Muscle of leg (tissue), 11 donors: ENCODE data around the gene TNFRSF25. TPM values are rescaled to one million over a fixed set of nuclear protein-coding genes. Genes with fewer than 3 reads are reported as not detected.
"Not testable (repeated sequence)": the region's sequence is repeated elsewhere in the genome, so short reads cannot be mapped to it uniquely, and the experiment has no call there.

ENCODE experiments used
- DNase-seq: peaks from one replicate; pipeline ENCODE4 v3.0.0; 2013
- H3K27ac ChIP-seq: one replicate; pipeline ENCODE4 v1.5.1; 2013; ENCODE audit warnings: mild to moderate bottlenecking, low read length, control low read depth
- H3K27me3 ChIP-seq: one replicate; pipeline ENCODE4 v1.6.1; 2013; ENCODE audit warnings: low read length; ENCODE audit not compliant: control insufficient read depth, insufficient read depth
- H3K36me3 ChIP-seq: one replicate; pipeline ENCODE4 v1.6.1; 2013; ENCODE audit warnings: low read length; ENCODE audit not compliant: control insufficient read depth, insufficient read depth
- H3K4me1 ChIP-seq: one replicate; pipeline ENCODE4 v1.6.1; 2013; ENCODE audit warnings: low read length; ENCODE audit not compliant: control insufficient read depth, insufficient read depth
- H3K4me3 ChIP-seq: one replicate; pipeline ENCODE4 v1.5.1; 2013; ENCODE audit warnings: low read length, control low read depth
- H3K9me3 ChIP-seq: replicated peaks from 2 replicates; pipeline ENCODE4 v1.6.1; 2013; ENCODE audit warnings: low read depth, low read length; ENCODE audit not compliant: control insufficient read depth
- WGBS: methylation state at CpG from one replicate; pipeline ENCODE4 v1.1.5; 2013; ENCODE audit warnings: missing lambda C conversion rate; ENCODE audit not compliant: insufficient coverage; 5-methylcytosine and 5-hydroxymethylcytosine counted together
- polyA plus RNA-seq, 8 donors: library from polyadenylated mRNA; unstranded; fragments of 120-200 nt; gene quantifications; one replicate each; pipeline versions ENCODE4 v1.2.1 to v1.2.3, GENCODE V29; 2013; ENCODE audit warnings: inconsistent platforms in 1 of 8, low replicate concordance in 1 of 8; ENCODE audit not compliant: insufficient read length in 8 of 8, insufficient read depth in 1 of 8
- total RNA-seq: library from RNA; stranded (reverse); fragments of 120-200 nt; gene quantifications from one replicate; pipeline ENCODE4 v1.2.4, GENCODE V29; 2013

TNFRSF25 gene
- total and polyA plus RNA-seq, 9 donors, result 5.3 to 18.3 (median 11.0) TPM

- Histone ChIP-seq H3K4me1 (peaks cover 68% of the 10 kb centered on the region), H3K27ac (no peak overlapping the region), H3K27me3 (peaks cover 20% of the 10 kb centered on the region), H3K36me3 (no peaks in the 10 kb centered on the region), H3K4me3 (no peak overlapping the region), H3K9me3 (no peaks in the 10 kb centered on the region)
- no peak for DNase-seq
- 71% methylated on average over 13 of the region's 14 CpGs for WGBS
Measured at GRCh38 chr1:6495540-6496364, 29.8 kb upstream of the TNFRSF25 start.

GRCh38 chr1:6495041-6495441, 29.1 kb upstream of the TNFRSF25 start:
- H3K27ac ChIP-seq, result no peak overlapping the region
- no CpG with 5 or more reads among the region's 13 CpGs for WGBS
- peaks cover 68% of the 10 kb centered on the region for H3K4me1 ChIP-seq
- DNase-seq, result no peak
- no peaks in the 10 kb centered on the region for H3K36me3 ChIP-seq
- no peaks in the 10 kb centered on the region for H3K9me3 ChIP-seq
- H3K27me3 ChIP-seq, result peaks cover 27% of the 10 kb centered on the region
- no peak overlapping the region for H3K4me3 ChIP-seq

GRCh38 chr1:6494627-6495026, 28.7 kb upstream of the TNFRSF25 start:
- DNase-seq, result no peak
- no peaks in the 10 kb centered on the region for H3K9me3 ChIP-seq
- H3K27me3 ChIP-seq, result peaks cover 29% of the 10 kb centered on the region
- H3K4me3 ChIP-seq, result no peak overlapping the region
- H3K27ac ChIP-seq, result no peak overlapping the region
- peaks cover 68% of the 10 kb centered on the region for H3K4me1 ChIP-seq
- H3K36me3 ChIP-seq, result no peaks in the 10 kb centered on the region
- 92% methylated on average over 1 of the region's 4 CpGs for WGBS

GRCh38 chr1:6493834-6494223, 27.9 kb upstream of the TNFRSF25 start:
- 80% methylated on average over 3 of the region's 4 CpGs for WGBS
- not testable (repeated sequence) for H3K27ac ChIP-seq, DNase-seq, H3K36me3 ChIP-seq, H3K4me3 ChIP-seq, H3K9me3 ChIP-seq
- Histone ChIP-seq H3K27me3 (peaks cover 29% of the 10 kb centered on the region), H3K4me1 (peaks cover 60% of the 10 kb centered on the region)

GRCh38 chr1:6491966-6492365, 26.0 kb upstream of the TNFRSF25 start:
- peak overlapping the region; percentile 13 for H3K27ac ChIP-seq

GRCh38 chr1:6491480-6491962, 25.5 kb upstream of the TNFRSF25 start, which contains the start of gene PLEKHG5:
Gene PLEKHG5, minus strand, starts transcription at chr1:6491667. Its CDS starts 14,096 bp downstream, at chr1:6477571.
- H3K36me3 ChIP-seq, result no peaks in the 10 kb centered on the region
- H3K4me1 ChIP-seq, result peaks cover 41% of the 10 kb centered on the region
- H3K27me3 ChIP-seq, result peaks cover 25% of the 10 kb centered on the region
- peak within 1 kb of the TSS; percentile 36 for H3K4me3 ChIP-seq
- peak within 1 kb of the TSS; percentile 13 for H3K27ac ChIP-seq
- DNase-seq, result no peak
- WGBS, result 51% methylated on average over 3 of the region's 6 CpGs
- H3K9me3 ChIP-seq, result no peaks in the 10 kb centered on the region

More at GRCh38 chr1:6491966-6492365, 26.0 kb upstream of the TNFRSF25 start:
- Histone ChIP-seq H3K27me3 (peaks cover 27% of the 10 kb centered on the region), H3K36me3 (no peaks in the 10 kb centered on the region), H3K4me3 (no peak overlapping the region), H3K4me1 (peaks cover 46% of the 10 kb centered on the region), H3K9me3 (no peaks in the 10 kb centered on the region)
- WGBS, result 70% methylated on average over 8 of the region's 10 CpGs
- no peak for DNase-seq

- Histone ChIP-seq H3K4me1 (peaks cover 40% of the 10 kb centered on the region), H3K9me3 (no peaks in the 10 kb centered on the region), H3K36me3 (no peaks in the 10 kb centered on the region), H3K4me3 (peak overlapping the region; percentile 36), H3K27ac (no peak overlapping the region), H3K27me3 (peaks cover 25% of the 10 kb centered on the region)
- no peak for DNase-seq
- WGBS, result 40% methylated on average over 3 of the region's 6 CpGs
Measured at GRCh38 chr1:6491081-6491449, 25.1 kb upstream of the TNFRSF25 start.

GRCh38 chr1:6490181-6491080, 24.5 kb upstream of the TNFRSF25 start:
- Histone ChIP-seq H3K4me3 (peak overlapping the region; percentile 36), H3K4me1 (peaks cover 39% of the 10 kb centered on the region), H3K9me3 (no peaks in the 10 kb centered on the region), H3K27me3 (peaks cover 30% of the 10 kb centered on the region), H3K27ac (no peak overlapping the region), H3K36me3 (no peaks in the 10 kb centered on the region)
- WGBS, result 1% methylated on average over 66 of the region's 70 CpGs
- DNase-seq, result peak; percentile 56

- Histone ChIP-seq H3K4me3 (peak overlapping the region; percentile 36), H3K36me3 (no peaks in the 10 kb centered on the region), H3K4me1 (peaks cover 40% of the 10 kb centered on the region), H3K27ac (no peak overlapping the region), H3K9me3 (no peaks in the 10 kb centered on the region), H3K27me3 (peaks cover 35% of the 10 kb centered on the region)
- peak; percentile 66 for DNase-seq
- 12% methylated on average over 21 of the region's 21 CpGs for WGBS
Measured at GRCh38 chr1:6489799-6490180, 23.8 kb upstream of the TNFRSF25 start.

- peaks cover 41% of the 10 kb centered on the region for H3K4me1 ChIP-seq
- 80% methylated on average over 2 of the region's 9 CpGs for WGBS
- H3K36me3 ChIP-seq, result no peaks in the 10 kb centered on the region
- no peak overlapping the region for H3K27ac ChIP-seq
- no peak for DNase-seq
- H3K4me3 ChIP-seq, result no peak overlapping the region
- H3K9me3 ChIP-seq, result no peaks in the 10 kb centered on the region
- H3K27me3 ChIP-seq, result peaks cover 39% of the 10 kb centered on the region
Measured at GRCh38 chr1:6489383-6489765, 23.4 kb upstream of the TNFRSF25 start.
